Stimulated activated CD4-positive, alpha-beta T cell treated with anti-CD3 and anti-CD28 coated beads, Interleukin-2, amount 100 ng/mL, for 48 hours (primary cell): ENCODE results near the gene CLMN.

Source experiments
- DNase-seq, 2 donors: peaks; one replicate each; pipeline ENCODE4 v3.0.0-alpha.2; 2020

CLMN gene

GRCh38 chr14:95302667-95303506 is 16.8 kb downstream of the CLMN start:
- DNase-seq = no peak

GRCh38 chr14:95301527-95302187 is 18.1 kb downstream of the CLMN start:
- no peak for DNase-seq

GRCh38 chr14:95300697-95301526 is 18.8 kb downstream of the CLMN start:
- no peak for DNase-seq

- DNase-seq = no peak
These were observed 19.6 kb downstream of the CLMN start for GRCh38 chr14:95300002-95300696.

- no peak for DNase-seq
These were observed 20.4 kb downstream of the CLMN start for GRCh38 chr14:95299271-95299670.

GRCh38 chr14:95297832-95298231 is 21.9 kb downstream of the CLMN start:
- DNase-seq = no peak

- no peak for DNase-seq
These were observed 22.7 kb downstream of the CLMN start for GRCh38 chr14:95296966-95297365.

- DNase-seq = no peak
These were observed 23.9 kb downstream of the CLMN start for GRCh38 chr14:95295600-95296376.

GRCh38 chr14:95294834-95295599 is 24.7 kb downstream of the CLMN start:
- DNase-seq = no peak

- DNase-seq = no peak
These were observed 25.4 kb downstream of the CLMN start for GRCh38 chr14:95294320-95294719.

GRCh38 chr14:95293449-95293848 is 26.3 kb downstream of the CLMN start:
- no peak for DNase-seq

GRCh38 chr14:95292660-95293425 is 26.9 kb downstream of the CLMN start:
- DNase-seq = no peak

- DNase-seq = no peak
These were observed 27.7 kb downstream of the CLMN start for GRCh38 chr14:95291859-95292542.

- DNase-seq = no peak
These were observed 28.8 kb downstream of the CLMN start for GRCh38 chr14:95290871-95291431.

GRCh38 chr14:95290021-95290420 is 29.7 kb downstream of the CLMN start:
- DNase-seq = no peak

GRCh38 chr14:95289323-95290010 is 30.2 kb downstream of the CLMN start:
- DNase-seq = no peak

- no peak for DNase-seq
These were observed 30.9 kb downstream of the CLMN start for GRCh38 chr14:95288672-95289322.

- no peak for DNase-seq
These were observed 32.4 kb downstream of the CLMN start for GRCh38 chr14:95287176-95287754.
